Glutamatergic neuron (in vitro differentiated cells): ENCODE data around the gene CFAP77. TPM values are rescaled to one million over a fixed set of nuclear protein-coding genes. Genes with fewer than 3 reads are reported as not detected.
A peak's percentile ranks its signal among the peaks of the same experiment; 100 is the strongest.

Experiments used
- DNase-seq: peaks from one replicate; pipeline ENCODE4 v3.0.0; 2022
- H3K27ac Mint-ChIP-seq: one replicate; pipeline ENCODE4 v1.8.0; 2020; ENCODE audit warnings: mild to moderate bottlenecking, mixed read lengths, inconsistent platforms; ENCODE audit not compliant: unreplicated experiment
- H3K27me3 Mint-ChIP-seq: one replicate; pipeline ENCODE4 v1.8.0; 2020; ENCODE audit warnings: mild to moderate bottlenecking, moderate library complexity, mixed read lengths, inconsistent platforms; ENCODE audit not compliant: unreplicated experiment
- H3K36me3 Mint-ChIP-seq: one replicate; pipeline ENCODE4 v1.8.0; 2020; ENCODE audit warnings: mild to moderate bottlenecking, mixed read lengths, inconsistent platforms; ENCODE audit not compliant: unreplicated experiment
- H3K4me1 Mint-ChIP-seq: one replicate; pipeline ENCODE4 v1.8.0; 2020; ENCODE audit warnings: mild to moderate bottlenecking, low read depth, mixed read lengths, inconsistent platforms; ENCODE audit not compliant: unreplicated experiment
- H3K4me3 Mint-ChIP-seq: one replicate; pipeline ENCODE4 v1.8.0; 2020; ENCODE audit warnings: mild to moderate bottlenecking, mixed read lengths, inconsistent platforms; ENCODE audit not compliant: unreplicated experiment
- H3K9me3 Mint-ChIP-seq: one replicate; pipeline ENCODE4 v1.8.0; 2020; ENCODE audit warnings: mild to moderate bottlenecking, moderate library complexity, mixed read lengths, inconsistent platforms; ENCODE audit not compliant: unreplicated experiment
- CTCF ChIP-seq: fragments of 200-600 bp; sonication (generic); IDR thresholded peaks from one replicate; pipeline ENCODE4 v1.5.0; 2021; ENCODE audit not compliant: partially characterized antibody, unreplicated experiment
- total RNA-seq: library from RNA; stranded (reverse); fragmentation: NEBNext Ultra II Directional; extraction: Animal tissue kit (Norgen Biotek cat#: 25700); gene quantifications from one replicate; pipeline ENCODE4 v1.2.1, GENCODE V29; 2021; ENCODE audit not compliant: unreplicated experiment

Gene CFAP77
- total RNA-seq, 1 donor from 2014 or later, result not detected

DNA sequence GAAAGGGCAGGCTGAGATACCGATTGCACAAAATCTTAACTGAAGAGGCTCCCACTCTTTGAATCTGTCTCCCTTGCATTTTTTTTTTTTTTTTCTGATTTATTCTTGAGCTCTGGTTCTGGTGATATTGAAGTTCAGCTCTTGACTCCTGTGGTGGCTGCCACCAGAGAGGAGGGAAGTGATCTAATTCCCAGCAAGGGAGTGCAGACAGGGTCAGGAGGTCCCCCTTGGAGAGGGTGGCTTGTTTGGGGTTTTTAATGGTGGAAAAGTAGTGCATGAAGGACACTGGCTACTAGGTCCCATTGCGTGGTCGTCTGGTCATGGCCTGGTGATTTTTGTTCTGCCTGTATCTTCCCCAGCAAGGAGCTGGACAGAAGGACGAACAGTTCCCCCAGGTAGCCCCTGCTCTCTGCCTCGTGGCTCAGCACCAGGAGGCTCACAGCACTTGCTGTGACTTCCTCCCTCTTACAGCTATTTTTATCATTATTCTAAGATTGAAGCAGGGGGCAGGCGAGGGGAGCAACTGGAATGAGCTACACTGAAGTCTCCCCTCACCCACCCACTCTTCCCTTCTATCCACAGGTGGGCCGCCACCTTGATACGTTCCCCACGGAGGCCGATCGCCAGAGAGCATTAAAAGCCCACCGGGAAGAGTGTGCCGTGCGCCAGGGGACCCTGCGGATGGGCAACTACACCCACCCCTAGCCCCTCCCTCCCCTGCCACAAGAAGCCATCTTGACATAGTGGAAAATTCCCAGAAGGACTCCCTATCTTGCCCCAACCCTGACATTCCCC is 162.0 kb downstream of the CFAP77 start:
- peak; percentile 6 for DNase-seq
- Mint-ChIP-seq H3K36me3 (no peaks in the 10 kb centered on the region), H3K9me3 (no peaks in the 10 kb centered on the region), H3K27me3 (peaks cover 6% of the 10 kb centered on the region), H3K27ac (no peak overlapping the region), H3K4me3 (no peak overlapping the region), H3K4me1 (peaks cover 9% of the 10 kb centered on the region)
- no peak for TF ChIP-seq CTCF

DNA sequence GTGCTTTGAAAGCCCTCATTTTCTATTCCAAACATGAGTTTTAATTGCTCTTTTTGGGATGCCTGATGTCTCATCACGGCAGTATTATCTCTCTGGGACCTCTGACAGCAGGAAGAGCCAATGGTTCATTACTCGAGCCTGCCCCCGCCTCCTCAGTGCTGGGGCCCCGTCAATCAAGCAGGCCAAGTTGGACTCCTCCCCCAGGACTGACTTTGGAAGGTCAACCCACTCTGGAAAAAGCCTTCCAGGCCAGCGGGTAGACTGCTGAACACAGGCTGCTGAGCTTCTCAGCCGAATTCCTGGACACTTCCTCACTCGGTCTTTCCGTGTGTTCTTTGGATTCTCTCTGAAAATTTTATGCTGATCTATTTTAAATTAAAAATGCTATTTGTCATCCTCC is 162.9 kb downstream of the CFAP77 start:
- no peak overlapping the region for H3K4me3 Mint-ChIP-seq
- H3K9me3 Mint-ChIP-seq, result no peaks in the 10 kb centered on the region
- peak; percentile 9 for DNase-seq
- TF ChIP-seq CTCF, result no peak
- H3K27me3 Mint-ChIP-seq, result peaks cover 9% of the 10 kb centered on the region
- no peaks in the 10 kb centered on the region for H3K36me3 Mint-ChIP-seq
- no peak overlapping the region for H3K27ac Mint-ChIP-seq
- peaks cover 9% of the 10 kb centered on the region for H3K4me1 Mint-ChIP-seq

- no peaks in the 10 kb centered on the region for H3K36me3 Mint-ChIP-seq
- H3K27me3 Mint-ChIP-seq, result peaks cover 16% of the 10 kb centered on the region
- TF ChIP-seq CTCF, result peak; percentile 69
- H3K4me3 Mint-ChIP-seq, result no peak overlapping the region
- peaks cover 3% of the 10 kb centered on the region for H3K9me3 Mint-ChIP-seq
- H3K4me1 Mint-ChIP-seq, result peaks cover 9% of the 10 kb centered on the region
- peak; percentile 92 for DNase-seq
- H3K27ac Mint-ChIP-seq, result peak overlapping the region; percentile 48
Observed at GRCh38 chr9:132575005-132575609, 165.1 kb downstream of the CFAP77 start.

DNA sequence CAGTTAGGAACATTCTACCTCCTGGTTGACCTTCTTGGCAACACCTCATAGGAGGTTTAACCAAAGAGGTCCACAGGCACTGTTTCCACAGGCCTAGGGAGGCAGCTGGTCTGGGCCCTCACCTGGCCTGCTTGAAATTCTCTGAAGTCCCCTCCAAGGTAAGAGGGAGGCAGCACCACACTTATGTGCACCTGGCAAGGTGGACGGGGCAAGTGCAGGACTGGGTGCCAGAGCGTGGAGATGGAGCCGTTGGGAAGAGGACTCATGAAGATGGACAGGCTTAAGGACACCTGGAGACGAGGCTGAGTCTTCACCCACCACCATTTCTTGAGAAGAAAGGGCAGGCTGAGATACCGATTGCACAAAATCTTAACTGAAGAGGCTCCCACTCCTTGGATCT is 165.8 kb downstream of the CFAP77 start:
- no peaks in the 10 kb centered on the region for H3K36me3 Mint-ChIP-seq
- H3K4me3 Mint-ChIP-seq, result no peak overlapping the region
- peaks cover 3% of the 10 kb centered on the region for H3K9me3 Mint-ChIP-seq
- H3K27ac Mint-ChIP-seq, result no peak overlapping the region
- DNase-seq, result no peak
- TF ChIP-seq CTCF, result no peak
- H3K4me1 Mint-ChIP-seq, result peaks cover 8% of the 10 kb centered on the region
- peaks cover 16% of the 10 kb centered on the region for H3K27me3 Mint-ChIP-seq

DNA sequence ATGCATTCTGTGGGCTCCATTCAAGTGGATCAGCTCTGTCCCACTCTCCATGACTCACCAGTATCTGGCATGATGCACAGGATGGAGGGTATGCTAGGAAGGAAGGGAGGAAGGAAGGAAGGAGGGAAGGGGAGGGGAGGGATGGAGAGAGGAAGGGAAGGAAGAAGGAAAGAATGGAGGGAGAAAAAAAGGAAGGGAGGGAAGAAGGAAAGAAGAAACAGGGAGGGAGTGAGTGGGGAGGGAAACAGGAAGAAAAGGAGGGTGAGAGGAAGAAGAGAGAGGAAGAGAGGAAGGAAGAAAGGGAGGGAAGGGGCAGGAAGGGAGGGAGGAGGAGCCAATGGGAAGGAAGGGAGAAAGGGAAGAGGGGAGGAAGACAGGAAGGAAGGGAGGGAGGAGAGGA is 167.1 kb downstream of the CFAP77 start:
- DNase-seq, result no peak
- no peak for TF ChIP-seq CTCF
- no peaks in the 10 kb centered on the region for H3K36me3 Mint-ChIP-seq
- peaks cover 9% of the 10 kb centered on the region for H3K9me3 Mint-ChIP-seq
- H3K4me1 Mint-ChIP-seq, result peaks cover 10% of the 10 kb centered on the region
- H3K27me3 Mint-ChIP-seq, result peaks cover 19% of the 10 kb centered on the region
- H3K27ac Mint-ChIP-seq, result no peak overlapping the region
- no peak overlapping the region for H3K4me3 Mint-ChIP-seq
